NCI-H1436 treated with DMSO at 0.1 percent for 48 hours (cell line): ENCODE data around the gene RPTOR.

Source experiments
- DNase-seq: peaks from one replicate; lab custom pipeline; 2025; lab: John Stamatoyannopoulos, UW

The RPTOR gene

DNA sequence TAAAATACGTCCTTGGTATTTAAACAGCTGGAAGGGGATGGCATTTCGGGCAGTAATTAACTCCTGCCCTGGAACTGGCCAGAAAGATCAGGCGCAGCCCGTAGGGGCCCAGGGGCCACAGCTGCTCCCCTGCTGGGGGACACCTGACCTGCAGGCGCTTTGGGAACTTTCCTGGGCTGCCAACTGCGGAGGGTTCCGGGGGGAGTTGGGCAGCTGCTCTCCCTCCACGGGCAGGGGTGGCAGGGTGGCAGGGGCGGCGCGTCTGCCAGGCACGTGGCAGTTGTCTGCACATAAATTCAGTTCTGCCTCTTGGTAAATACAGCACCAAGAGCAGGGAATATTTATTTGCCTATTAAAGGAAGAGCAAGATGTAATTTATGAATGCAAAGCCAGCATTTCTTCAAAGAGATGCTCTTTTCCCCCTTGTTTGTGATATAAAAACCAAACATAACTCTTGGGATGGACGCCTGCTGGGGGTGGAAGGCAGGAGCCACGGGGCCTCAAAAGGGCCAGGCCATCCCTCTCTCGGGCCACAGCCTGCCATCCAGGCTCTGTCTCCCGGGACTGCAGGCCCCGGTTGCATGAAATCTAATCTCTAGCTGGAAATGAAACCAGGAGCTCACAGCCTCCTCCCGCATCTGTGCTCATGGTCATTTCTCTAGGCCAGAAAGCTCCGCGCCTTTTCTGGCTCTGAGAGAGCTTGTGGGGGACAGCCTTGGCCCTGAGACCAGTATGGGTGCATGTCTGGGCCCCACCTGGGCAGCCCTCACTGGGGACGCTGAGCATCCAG is 417.1 kb downstream of the RPTOR start:
- no peak for DNase-seq

DNA sequence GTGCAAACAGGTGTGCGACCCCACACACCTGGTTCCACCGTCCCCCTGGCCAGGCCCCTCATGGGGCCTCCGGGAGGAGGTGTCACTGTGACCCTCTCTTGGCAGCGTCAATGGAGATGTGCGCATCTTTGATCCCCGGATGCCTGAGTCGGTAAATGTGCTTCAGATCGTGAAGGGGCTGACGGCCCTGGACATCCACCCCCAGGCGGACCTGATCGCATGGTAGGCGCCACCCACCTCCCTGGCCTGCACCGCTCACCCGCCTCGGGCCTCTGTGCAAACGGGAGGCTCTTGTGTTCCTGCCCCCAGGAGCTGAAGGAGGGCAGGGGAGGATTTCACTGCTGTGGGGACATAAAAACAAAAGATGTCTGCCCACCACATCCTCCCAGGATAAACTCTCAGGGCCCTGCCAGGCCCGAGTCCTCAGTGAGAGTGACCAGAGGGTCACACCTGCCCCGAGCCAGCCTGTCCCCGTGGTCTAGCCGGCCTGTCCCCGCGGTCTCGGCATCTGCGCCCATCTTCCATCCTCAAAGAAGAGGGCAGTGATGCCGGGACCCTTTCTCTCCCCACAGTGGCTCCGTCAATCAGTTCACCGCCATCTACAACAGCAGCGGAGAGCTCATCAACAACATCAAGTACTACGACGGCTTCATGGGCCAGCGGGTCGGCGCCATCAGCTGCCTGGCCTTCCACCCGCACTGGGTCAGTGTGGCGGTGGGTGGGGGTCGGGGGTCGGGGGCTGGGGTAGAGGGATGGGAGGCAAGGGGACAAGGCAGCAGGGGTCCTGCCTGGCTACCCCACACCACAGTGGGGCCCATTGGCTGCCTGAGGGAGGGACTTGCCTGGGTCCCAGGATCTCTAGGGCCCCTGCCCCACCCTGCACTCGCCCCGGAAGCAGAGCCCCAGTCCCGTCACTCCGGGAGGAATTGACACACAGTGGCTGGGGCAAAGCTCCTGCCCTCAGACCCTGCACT is 418.0 kb downstream of the RPTOR start:
- DNase-seq = no peak

DNA sequence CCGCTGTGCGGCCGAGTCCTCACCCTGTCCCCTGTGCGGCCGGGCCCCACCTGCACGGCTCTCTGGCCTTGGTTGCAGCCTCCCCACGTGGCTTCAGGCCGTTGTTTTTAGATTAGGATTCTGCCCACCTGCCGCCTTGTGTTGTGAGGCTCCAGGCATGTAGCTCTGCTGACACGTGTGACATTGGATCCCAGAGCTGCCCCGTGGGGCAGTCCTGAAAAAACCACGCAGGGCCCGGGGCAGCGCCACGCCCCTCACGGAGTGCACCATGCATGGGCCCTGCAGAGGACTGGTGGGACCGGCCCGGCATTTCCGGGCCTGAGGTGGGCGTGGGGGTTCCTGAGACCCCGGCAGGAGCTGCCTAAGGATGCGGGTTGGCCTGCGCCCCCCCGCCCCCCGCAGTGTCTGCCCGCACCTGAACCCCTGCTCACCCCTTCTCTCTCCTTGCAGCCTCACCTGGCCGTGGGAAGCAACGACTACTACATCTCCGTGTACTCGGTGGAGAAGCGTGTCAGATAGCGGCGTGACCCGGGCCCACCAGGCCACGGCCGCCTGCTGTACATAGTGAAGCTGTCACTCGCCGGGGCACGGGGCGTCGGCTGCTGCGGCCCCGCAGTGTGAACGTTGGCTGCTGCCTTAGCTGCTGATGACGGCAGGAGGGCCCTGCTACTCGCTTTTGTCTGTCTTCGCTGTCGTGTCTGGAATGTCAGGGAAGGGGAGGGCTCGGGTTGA is 419.3 kb downstream of the RPTOR start:
- no peak for DNase-seq

DNA sequence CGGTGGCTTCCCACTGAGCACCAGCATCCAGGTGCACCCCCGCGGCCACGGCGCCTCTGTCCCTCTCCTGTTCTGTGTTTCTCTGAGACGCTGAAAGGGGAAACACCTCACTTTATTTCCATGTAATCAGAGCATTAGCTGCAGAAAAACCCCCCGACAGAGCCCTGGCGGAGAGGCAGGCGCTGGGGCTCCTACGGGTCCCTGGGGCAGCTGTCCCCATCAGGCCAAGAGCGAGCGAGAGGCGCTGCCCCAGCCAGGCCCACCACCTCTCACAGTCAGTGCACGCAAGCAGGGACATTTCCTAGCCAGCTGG is 419.9 kb downstream of the RPTOR start:
- DNase-seq = no peak

DNA sequence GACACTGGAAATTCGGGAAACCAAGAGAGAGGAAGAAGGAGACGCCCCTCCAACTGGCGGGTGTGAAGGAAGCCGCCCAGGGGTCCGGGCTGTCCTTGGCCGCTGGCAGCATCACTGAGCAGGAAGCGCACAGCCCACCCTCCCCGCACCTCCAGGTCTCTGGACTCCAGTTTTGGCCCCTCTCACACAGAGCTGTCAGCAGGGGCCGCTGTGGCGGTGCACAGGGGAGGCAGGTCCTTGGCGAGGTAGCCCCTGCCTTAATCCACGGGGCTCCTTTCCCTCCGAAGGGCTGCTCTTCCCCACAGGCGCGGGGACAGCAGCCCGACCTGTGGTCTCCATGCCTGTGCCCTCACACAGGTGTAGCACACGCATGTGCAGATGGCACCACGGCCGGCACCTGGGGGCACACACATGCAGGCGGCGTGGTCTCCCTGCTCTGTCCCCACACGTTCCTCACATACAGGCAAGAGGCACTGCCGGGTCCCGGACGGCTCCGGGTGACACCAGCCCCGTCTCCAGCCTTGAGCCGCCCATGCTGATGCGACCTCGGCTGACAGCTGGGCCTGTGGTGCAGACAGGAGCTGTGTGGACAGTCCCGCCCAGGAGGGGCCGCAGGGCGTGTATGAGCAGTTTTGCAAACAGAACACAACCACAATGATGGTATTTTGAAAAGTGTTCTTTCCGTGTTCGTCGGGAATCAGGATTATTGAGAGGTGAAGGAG is 420.4 kb downstream of the RPTOR start:
- DNase-seq = no peak

DNA sequence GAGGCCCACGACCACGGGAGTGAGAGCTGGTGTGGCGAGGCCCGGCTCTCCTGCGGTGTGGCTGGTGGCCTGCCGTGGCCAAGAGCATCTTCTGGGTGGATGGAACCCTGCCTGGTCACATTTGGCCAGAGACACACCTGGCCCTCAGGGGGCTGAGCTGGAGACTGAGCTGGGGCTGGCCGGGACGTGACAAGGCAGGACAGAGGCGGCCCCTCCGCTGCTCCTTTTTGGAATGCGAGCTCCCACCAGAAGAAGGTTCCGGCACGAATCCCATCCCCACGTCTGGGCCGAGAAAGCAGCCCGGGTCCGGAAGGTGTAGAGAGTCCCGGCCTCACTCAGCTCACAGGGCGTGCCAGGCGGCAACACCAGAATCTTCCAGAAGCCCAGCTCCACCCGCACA is 421.0 kb downstream of the RPTOR start:
- DNase-seq = no peak

DNA sequence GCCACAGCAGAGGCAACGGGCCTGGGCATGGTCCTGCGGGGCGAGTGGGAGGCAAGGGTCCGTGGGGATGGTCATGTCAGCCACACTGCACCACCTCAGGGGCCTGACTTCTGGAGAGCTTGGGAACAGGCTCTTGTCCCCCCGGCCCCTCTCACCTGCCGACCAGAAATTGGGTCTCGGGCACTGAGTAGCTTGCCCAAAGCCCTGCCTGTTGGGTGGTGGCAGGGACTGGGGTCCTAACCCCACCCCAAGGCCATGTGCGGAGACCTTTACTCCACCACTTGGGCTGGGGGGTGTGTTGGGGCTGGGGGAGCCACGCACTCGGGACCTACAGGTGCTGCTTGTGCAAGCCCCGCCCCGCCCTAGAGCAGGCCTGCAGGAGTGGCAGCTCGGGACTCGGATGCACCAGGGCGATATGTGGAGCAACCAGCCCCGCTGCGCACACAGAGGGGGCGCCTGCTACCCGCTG is 422.8 kb downstream of the RPTOR start:
- no peak for DNase-seq

DNA sequence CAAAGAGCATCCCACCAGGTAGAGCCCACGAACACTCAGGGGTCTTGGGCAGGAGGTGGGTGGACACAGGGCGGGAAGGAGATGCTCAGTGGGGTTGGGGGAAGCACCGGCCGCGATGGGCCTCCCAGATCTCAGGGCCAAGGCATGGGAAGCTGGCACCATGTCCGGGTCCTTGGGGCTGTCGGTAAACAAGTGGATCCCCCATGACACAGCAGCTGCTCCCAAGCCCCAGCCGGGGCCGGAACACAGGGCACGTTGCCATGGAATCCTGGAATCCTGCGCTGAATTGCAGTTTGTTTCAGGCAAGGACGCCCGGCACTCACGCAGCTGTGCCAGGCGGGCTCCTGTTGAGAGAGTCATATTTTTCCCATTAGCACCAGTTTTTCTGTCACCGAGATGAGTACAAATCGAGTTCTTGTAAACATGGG is 424.0 kb downstream of the RPTOR start:
- DNase-seq = no peak

DNA sequence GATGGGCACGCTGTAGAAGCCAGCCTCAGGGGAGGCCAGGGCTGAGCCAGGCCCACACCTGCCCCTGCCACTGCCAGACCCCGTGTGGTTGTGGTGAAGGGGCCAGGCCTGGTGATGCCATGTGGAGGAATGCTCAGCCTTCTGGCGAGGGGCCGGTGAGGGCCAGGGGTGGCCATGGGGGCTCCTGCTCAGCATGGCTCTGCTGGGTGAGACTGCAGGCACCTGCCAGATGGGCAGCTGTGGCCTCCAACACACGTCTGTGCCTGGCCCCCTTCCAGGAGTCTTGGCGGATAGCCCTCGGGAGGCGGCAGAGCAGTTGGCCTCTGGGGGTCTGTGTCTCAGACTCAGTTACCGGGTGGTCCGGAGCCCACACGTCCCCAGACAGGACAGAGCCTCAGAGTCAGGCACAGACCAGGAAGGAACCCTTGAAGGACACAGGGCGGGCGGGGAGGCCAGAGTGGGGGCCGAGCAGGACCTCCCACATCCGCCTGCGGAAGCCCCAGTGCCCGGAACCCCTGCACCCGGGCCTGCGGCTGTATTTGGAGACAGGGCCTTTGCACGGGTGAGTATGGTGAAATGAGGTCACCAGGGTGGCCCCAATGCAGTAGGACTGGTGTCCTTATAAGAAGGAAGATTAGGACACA is 424.5 kb downstream of the RPTOR start:
- no peak for DNase-seq

DNA sequence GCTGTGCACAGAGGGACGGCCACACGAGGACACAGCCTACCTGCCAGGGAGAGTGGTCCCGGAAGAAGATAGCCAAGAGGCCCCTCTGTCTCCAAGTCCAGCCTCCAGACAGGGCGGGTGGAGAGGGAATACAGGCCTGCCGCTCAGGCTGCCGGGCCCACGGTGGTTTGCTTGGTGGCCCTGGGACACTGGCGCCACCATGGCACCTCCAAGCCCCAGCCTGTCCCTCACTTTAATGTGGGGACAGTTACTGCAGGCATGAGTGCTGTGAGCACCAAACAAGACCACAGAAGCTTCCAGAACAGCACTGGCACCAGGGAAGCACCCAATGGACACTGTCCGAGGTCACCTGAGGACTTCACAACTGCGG is 425.0 kb downstream of the RPTOR start:
- no peak for DNase-seq

DNA sequence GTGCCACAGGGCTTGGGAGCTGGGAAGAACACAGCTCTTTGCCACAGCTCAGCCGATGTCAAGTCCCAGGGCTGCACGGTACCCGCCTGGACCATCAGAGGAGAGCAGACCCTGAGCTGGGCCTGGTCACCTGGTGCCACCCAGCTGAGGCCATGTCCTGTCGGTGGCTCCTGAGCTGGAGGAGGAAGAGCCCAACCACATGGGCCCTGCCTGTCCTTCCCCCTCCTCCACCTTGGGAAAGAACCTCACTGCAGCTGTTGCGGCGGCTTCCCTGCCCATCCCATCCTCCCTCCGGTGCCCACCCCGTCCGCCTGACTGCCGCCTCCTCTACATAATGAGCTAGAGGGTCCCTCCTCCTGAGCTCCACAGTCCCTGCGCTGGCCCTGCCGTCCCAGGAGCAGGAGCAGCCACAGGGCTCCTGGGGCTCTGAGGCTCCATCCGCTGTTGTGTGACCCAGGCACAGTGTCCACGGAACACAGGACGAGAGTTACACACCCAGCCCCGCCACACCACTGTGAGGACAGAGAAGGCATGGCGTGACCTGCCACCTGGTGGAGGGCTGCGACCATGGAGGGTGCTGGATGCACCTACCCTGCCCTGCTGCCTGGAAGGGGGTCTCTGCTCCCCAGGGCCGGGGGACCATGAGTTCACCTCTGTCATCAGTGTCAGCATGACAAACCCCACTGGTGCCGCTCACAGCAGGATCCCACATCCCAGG is 425.6 kb downstream of the RPTOR start:
- DNase-seq = no peak

DNA sequence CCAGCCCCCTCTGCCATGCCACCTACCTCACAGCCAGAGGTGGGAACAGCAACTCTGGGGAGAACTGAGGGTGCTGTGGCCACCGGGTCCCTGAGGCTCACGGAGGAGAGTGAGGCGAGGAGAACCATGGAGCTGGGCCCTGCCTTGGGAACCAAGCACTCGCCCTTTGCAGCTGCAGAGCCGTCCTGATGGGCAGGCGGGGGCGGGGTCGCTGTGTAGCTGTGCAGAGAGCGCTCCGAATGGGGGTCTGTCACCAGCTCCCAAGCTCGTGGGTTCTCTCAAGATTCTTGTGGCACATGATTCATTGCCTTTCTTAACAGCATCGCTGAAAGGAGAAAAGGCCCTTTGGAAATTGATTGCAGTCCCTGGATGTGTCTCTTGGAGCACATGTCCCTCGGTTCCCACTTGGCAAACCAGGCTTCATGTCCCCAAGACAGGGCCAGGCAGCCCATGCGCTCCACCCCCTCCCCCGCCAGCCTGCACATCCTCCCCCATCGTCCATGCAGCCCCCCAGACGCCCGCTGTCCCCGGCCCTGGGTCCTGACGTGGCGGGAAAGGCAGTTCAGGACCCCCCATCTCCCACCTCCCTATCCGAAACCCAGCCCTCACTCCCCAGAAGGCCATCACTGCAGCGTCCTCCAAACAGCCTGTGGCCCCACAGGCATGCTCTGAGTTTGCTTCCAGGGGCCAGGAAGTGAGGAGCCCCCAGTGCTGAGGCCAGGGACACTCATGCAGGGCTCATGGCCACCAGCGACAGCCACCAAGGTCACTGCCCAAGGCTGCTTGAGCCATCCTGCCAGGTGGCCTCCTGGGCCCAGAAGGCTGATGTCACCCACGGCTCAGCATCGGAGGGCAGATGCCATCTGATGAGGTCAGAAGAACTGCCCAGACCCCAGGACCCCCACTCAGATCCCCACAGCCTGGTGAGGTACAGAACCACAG is 426.4 kb downstream of the RPTOR start:
- no peak for DNase-seq

DNA sequence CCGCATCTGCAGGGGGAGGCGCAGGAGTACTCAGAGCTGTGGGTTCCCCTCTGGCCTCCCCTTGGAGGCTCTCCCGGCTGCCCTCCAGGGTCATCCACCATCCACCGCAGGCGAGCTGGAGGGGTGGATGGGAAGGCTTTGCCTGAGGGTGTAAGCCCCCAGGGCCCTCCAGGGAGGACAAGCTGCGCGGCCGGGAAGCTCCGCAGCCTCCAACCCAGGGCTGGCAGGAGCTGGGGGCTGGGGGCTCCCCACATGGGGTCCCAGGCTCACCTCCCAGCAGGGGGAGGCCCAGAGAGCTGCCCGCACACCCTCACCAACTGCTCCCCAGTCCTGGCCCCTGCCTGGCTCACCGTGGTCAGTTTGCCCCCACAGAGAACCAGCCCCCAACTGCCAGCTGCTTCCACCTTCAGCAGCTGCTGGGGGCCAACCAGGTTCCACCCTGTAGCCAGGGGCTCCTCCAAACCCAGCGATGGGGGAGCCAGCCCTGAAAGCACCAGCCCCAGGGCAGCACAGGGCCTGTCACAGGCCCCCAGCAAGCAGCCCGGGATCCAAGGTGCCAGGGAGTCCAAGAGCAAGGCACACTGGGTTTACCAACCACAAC is 427.2 kb downstream of the RPTOR start:
- no peak for DNase-seq

DNA sequence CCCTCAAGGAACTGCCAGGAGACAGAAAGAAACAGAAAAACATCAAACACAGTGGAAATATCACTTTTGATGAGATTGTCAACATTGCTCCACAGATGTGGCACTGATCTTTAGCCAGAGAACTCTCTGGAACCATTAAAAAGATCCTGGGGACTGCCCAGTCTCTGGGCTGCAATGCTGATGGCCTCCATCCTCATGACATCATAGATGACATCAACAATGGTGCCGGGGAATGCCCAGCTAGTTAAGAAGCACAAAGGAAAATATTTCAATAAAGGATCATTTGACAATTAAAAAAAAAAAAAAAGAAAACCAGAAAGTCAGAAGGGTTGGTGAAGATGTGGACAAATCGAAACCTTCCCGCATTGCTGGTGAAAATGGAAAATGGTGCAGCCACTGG is 432.1 kb downstream of the RPTOR start:
- DNase-seq = no peak

DNA sequence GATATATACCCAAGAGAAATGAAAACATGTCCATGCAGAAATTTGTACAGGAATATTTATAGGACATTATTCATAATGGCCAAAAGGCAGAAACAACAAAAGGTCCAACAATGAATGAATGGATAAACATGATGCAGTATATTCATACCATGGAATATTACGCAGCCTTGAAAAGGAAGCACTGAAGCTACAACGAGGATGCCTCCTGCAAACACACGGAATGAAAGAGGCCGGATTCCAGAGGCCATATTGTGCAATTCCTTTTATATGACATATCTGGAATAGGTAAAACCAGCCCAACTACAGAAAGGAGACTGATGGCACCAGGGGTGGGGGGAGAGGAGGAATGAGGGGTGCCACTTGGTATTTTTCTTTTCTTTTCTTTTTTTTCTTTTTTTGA is 432.5 kb downstream of the RPTOR start:
- DNase-seq = no peak

DNA sequence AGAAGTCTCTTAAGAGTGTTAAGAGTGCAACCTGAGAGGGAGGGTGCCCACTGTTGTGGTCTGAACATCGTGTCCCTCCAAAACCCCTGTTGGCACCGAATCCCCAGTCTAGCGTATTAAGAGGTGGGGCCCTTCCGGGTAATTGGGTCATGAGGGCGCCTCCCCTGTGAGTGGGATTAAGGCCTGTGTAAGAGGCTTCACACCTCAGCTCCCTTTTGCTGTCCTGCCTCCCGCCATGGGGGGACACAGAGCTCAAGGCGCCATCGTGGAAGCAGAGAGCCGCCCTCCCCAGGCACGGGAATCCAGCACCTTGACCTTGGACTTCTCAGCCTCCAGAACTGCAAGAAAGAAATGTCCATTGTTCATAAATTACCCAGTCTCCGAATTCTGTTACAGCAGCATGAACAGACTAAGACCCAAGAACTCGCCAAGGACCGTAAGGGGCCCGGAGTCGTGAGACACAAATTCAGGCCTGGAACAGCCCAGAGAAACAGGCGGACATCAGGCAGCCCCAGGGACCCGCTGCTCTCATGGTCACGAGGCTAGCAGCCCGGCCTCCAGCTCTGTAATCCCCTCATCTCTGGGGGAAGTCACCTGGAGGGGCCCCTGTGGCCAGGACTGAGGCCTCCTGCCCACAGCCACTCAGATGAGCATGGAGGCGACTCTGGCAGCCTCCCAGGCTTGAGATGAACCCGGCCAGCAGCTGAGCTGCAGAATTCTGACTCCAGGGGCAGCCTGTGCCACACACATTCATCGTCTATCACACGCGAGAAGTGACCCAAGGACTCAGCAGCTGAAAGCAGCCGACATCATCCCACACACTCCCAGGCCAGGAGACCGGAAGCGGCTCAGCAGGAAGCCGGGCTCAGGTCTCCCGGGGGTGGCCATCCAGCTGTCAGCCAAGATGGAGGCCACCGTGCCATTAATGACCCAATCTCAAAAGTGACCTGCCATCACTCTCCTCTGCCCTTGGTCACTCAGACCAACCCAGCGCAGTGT is 434.2 kb downstream of the RPTOR start:
- DNase-seq = no peak

DNA sequence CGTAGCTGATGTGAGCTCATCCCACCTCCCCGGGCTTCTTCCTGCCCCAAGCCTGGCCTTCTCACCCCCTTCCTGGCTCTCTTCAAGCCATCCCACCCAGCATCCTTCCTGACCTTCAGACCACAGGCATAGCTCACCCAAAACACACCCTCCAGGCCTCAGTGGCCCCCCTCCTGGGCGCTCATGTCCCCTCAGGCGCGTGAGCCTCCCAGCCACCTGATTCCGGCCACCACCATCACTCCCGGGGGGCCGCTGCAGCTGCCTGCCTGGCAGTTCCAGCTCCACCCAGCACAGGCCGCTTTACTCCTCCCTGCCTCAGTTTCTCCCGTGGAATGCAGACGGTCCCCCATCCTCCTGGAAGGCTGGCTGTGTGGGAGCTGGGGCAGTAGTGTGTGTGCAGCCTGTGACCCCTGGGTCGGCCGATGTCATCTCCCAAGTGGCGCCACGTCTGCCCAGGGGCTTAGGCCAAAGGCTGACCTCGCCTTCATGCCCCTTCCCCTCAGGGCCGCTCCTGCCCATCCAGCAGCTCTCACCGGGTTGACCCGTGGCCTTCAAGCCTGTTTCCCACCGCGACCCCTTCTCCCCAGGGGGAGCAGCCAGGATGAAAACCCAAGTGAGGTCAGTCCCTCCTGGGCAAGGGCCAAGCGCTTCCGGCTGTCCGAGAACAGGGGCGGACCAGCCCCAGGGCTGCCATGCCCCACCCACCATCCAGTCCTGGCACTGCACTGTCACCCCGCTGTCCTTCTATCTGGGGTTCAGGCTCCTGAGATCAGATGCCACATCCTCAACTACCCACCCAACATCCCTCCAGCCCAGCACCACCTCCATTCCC is 435.1 kb downstream of the RPTOR start:
- DNase-seq = no peak
